CD4-positive, alpha-beta T cell (primary cell): ENCODE results near the gene SLC12A5. TPM values are rescaled to one million over a fixed set of nuclear protein-coding genes. Genes with fewer than 3 reads are reported as not detected.

Experiments used
- ATAC-seq: fragments of 200-7000 bp; cut with Tn5 transposase; one replicate; pipeline ENCODE4 v1.10.0; 2022; ENCODE audit warnings: mild to moderate bottlenecking; ENCODE audit not compliant: poor library complexity
- CTCF ChIA-PET: fragments of 350-600 bp; sonication (Branson Sonifier 250); formaldehyde crosslinking; loops from one replicate; lab custom pipeline; 2021; ENCODE audit warnings: antibody characterized with exemption, inconsistent platforms; lab: Charles Lee
- POLR2A ChIA-PET: fragments of 350-600 bp; sonication (Branson Sonifier 250); formaldehyde crosslinking; loops from one replicate; lab custom pipeline; 2021; ENCODE audit warnings: antibody characterized with exemption, inconsistent platforms; lab: Charles Lee
- DNase-seq, 14 experiments: peaks; one replicate each; pipeline ENCODE4 v3.0.0-alpha.2; 2013 to 2020; ENCODE audit warnings: mixed read lengths in 2 of 14
- H3K27ac ChIP-seq, 2 donors: one replicate each; pipeline versions ENCODE4 v1.5.1 to v1.7.0; 2013; ENCODE audit warnings: low read length in 2 of 2, low read depth in 1 of 2, mild to moderate bottlenecking in 1 of 2
- H3K27me3 ChIP-seq, 2 experiments: 1 replicate in 1 of 2; 2 replicates in 1 of 2; pipeline versions ENCODE4 v1.6.1 to v1.7.0; 2013; ENCODE audit warnings: low read length in 2 of 2, control low read depth in 1 of 2, mild to moderate bottlenecking in 1 of 2, moderate library complexity in 1 of 2; ENCODE audit not compliant: insufficient read depth in 2 of 2, control insufficient read depth in 1 of 2
- H3K36me3 ChIP-seq: one replicate; pipeline ENCODE4 v1.6.1; 2013; ENCODE audit warnings: low read length, control low read depth; ENCODE audit not compliant: insufficient read depth
- H3K4me1 ChIP-seq: one replicate; pipeline ENCODE4 v1.6.1; 2013; ENCODE audit warnings: low read length, control low read depth; ENCODE audit not compliant: insufficient read depth
- H3K4me3 ChIP-seq: one replicate; pipeline ENCODE4 v1.5.1; 2013; ENCODE audit warnings: mild to moderate bottlenecking, low read length, moderate library complexity
- H3K9me3 ChIP-seq, 2 experiments: 1 replicate in 1 of 2; 2 replicates in 1 of 2; pipeline versions ENCODE4 v1.6.1 to v1.7.0; 2013; ENCODE audit warnings: low read length in 2 of 2, mild to moderate bottlenecking in 2 of 2, control low read depth in 1 of 2, moderate library complexity in 1 of 2; ENCODE audit not compliant: control insufficient read depth in 1 of 2, insufficient read depth in 1 of 2
- H3K27ac Mint-ChIP-seq: one replicate; pipeline ENCODE4 v1.8.0; 2020; ENCODE audit warnings: mixed read lengths
- H3K27me3 Mint-ChIP-seq: one replicate; pipeline ENCODE4 v1.8.0; 2021; ENCODE audit warnings: mixed read lengths
- H3K36me3 Mint-ChIP-seq: one replicate; pipeline ENCODE4 v1.8.0; 2021; ENCODE audit warnings: low read depth, mixed read lengths
- H3K4me1 Mint-ChIP-seq: one replicate; pipeline ENCODE4 v1.8.0; 2021; ENCODE audit warnings: low read depth, mixed read lengths
- H3K4me3 Mint-ChIP-seq: one replicate; pipeline ENCODE4 v1.8.0; 2020; ENCODE audit warnings: mild to moderate bottlenecking, mixed read lengths
- H3K9me3 Mint-ChIP-seq: one replicate; pipeline ENCODE4 v1.8.0; 2020; ENCODE audit warnings: mixed read lengths
- intact Hi-C, 2 experiments: fragments of 100-400 bp; cut with DNase I in 1 of 2; cut with micrococcal nuclease in 1 of 2; formaldehyde crosslinking; loops; one replicate each; pipeline versions ENCODE4 v1.15.1 to v1.9.0; 2023 to 2025; cut with DNase I, micrococcal nuclease
- total RNA-seq, 174 experiments: library from RNA in 2 of 174; stranded (reverse) in 2 of 174; gene quantifications; one replicate each; pipeline ENCODE4 v1.2.3 and lab custom pipeline; 2021 to 2026
- TF ChIP-seq, protein P1 (sequence below): fragments of 200-600 bp; IDR thresholded peaks from one replicate; pipeline ENCODE4 v1.8.0; 2022; ENCODE audit warnings: antibody characterized with exemption, mild to moderate bottlenecking

SLC12A5 gene
- total RNA-seq, 2 experiments from 2014 or later = 1.3 to 2.4 TPM

DNA sequence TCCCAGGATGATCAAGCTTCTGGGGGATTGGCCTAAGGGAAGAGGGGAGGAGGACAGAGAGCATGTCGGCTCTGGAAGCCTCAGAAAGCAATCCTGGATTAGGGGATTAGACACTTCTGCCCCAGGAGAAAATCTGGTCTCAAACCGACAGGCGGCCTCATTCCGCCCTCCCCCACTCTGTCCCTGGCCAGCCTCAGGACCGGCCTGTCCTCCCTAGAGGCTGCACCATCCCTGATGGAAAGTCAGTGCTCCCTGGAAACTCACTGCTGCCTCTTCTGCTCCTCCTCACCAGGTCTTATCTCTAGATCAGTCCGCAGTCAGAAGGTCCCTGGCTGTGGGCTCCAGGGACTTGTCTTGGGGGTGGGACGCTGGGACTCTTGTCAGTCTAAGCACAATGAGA is 905 bp upstream of the SLC12A5 start:
- Histone ChIP-seq H3K27me3 (peaks cover 62 to 97% of the 10 kb centered on the region in 2 experiments), H3K27ac (no peak overlapping the region), H3K4me3 (no peak overlapping the region), H3K36me3 (no peaks in the 10 kb centered on the region), H3K9me3 (peaks cover 0 to 37% of the 10 kb centered on the region in 2 experiments), H3K4me1 (peaks cover 3% of the 10 kb centered on the region)
- DNase-seq (no peak), ATAC-seq (no peak)
- ChIA-PET CTCF (interaction anchor here (1.5 kb wide), 1 partner anchor 15 kb away, joined by 6 read pairs; no protein-coding TSS in a partner anchor), POLR2A (no interaction called here)
- Mint-ChIP-seq H3K4me1 (peaks cover 6% of the 10 kb centered on the region), H3K27ac (no peak overlapping the region), H3K9me3 (no peaks in the 10 kb centered on the region), H3K27me3 (peaks cover 79% of the 10 kb centered on the region), H3K36me3 (no peaks in the 10 kb centered on the region), H3K4me3 (no peak overlapping the region)
- TF ChIP-seq, protein P1, sequence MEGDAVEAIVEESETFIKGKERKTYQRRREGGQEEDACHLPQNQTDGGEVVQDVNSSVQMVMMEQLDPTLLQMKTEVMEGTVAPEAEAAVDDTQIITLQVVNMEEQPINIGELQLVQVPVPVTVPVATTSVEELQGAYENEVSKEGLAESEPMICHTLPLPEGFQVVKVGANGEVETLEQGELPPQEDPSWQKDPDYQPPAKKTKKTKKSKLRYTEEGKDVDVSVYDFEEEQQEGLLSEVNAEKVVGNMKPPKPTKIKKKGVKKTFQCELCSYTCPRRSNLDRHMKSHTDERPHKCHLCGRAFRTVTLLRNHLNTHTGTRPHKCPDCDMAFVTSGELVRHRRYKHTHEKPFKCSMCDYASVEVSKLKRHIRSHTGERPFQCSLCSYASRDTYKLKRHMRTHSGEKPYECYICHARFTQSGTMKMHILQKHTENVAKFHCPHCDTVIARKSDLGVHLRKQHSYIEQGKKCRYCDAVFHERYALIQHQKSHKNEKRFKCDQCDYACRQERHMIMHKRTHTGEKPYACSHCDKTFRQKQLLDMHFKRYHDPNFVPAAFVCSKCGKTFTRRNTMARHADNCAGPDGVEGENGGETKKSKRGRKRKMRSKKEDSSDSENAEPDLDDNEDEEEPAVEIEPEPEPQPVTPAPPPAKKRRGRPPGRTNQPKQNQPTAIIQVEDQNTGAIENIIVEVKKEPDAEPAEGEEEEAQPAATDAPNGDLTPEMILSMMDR = no peak
- intact Hi-C loops = no loop called here

DNA sequence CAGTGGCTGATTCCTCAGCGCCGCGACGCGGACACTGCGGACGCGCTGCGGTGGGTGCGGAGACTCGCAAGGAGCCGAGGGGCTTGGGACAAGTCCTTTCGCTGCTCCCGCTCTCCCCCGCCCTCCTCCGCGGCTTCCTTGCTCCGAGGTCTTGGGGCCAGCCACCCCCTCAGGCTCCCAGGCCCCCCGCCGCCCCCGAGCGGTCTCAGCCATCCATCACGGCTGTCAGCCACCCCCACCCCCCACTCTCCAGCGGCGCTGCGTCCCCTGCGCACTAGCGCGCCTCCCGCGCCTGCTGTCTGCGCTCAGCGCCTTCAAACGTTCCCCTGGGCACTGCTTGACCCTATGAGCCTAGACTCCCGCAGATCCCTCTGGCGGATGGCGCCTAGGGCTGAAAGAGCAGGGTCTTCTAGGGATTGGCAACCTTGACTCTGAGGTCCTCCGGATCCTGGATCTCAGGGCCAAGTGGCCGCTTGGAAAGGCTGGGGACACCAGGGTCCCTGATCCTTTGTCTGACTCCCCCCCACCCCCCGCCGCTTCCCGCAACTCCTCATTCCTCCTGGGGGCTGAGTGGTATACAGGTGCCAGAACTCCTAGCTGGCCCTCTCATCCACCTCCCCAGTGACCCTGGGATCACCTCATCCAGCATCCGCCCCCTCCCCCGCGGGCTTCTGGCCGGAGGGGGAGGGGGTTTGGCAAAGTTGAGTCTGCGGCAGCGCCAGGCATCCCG is 1.4 kb downstream of the SLC12A5 start:
- ChIA-PET CTCF (no interaction called here), POLR2A (no interaction called here)
- no peak overlapping the region for H3K27ac ChIP-seq
- Mint-ChIP-seq H3K9me3 (no peaks in the 10 kb centered on the region), H3K27me3 (peaks cover 79% of the 10 kb centered on the region), H3K4me3 (no peak overlapping the region), H3K36me3 (no peaks in the 10 kb centered on the region), H3K4me1 (no peaks in the 10 kb centered on the region), H3K27ac (no peak overlapping the region)
- H3K4me1 ChIP-seq = no peaks in the 10 kb centered on the region
- H3K9me3 ChIP-seq = peaks cover 0 to 37% of the 10 kb centered on the region in 2 experiments
- H3K27me3 ChIP-seq = peaks cover 74 to 90% of the 10 kb centered on the region in 2 experiments
- intact Hi-C loops = no loop called here
- no peak for ATAC-seq
- DNase-seq = no peak
- TF ChIP-seq, protein P1 = no peak
- no peak overlapping the region for H3K4me3 ChIP-seq
- H3K36me3 ChIP-seq = no peaks in the 10 kb centered on the region

DNA sequence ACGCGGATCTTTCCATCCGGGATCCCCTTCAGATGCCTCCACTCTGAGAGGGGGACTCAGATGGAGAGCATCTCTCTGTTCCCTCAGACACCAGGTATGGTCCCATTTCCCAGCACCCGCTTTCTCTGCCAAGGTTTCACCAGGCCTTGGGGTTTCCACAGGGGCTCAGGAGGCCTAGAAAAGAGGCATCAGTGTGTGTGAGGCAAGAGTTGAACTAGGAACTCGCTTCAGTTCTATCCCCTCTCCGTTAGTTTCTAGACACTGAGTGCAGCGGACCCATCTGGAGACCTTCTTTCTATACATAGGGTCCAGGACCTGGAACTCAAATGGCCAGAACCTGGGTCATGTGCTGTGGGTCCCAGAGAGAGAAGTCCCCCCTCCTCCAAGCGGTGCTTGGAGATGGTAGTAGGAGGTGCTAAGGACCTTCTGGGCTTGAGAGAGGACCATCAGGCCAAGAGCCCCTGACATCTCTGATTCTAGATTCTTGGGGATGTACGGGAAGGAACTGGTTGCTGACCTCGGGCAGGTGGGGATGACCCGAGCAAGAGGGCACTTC is 2.1 kb downstream of the SLC12A5 start:
- ATAC-seq (no peak), DNase-seq (no peak)
- Mint-ChIP-seq H3K4me1 (no peaks in the 10 kb centered on the region), H3K27ac (no peak overlapping the region), H3K9me3 (no peaks in the 10 kb centered on the region), H3K36me3 (no peaks in the 10 kb centered on the region), H3K4me3 (no peak overlapping the region), H3K27me3 (peaks cover 80% of the 10 kb centered on the region)
- intact Hi-C loops = no loop called here
- ChIA-PET CTCF (no interaction called here), POLR2A (no interaction called here)
- no peaks in the 10 kb centered on the region for H3K4me1 ChIP-seq
- TF ChIP-seq, protein P1 = no peak
- no peak overlapping the region for H3K27ac ChIP-seq
- peaks cover 0 to 37% of the 10 kb centered on the region in 2 experiments for H3K9me3 ChIP-seq
- no peaks in the 10 kb centered on the region for H3K36me3 ChIP-seq
- no peak overlapping the region for H3K4me3 ChIP-seq
- peaks cover 74 to 84% of the 10 kb centered on the region in 2 experiments for H3K27me3 ChIP-seq
